GM20000 (cell line): ENCODE data around the gene CCDC120.
A peak's percentile ranks its signal among the peaks of the same experiment; 100 is the strongest.

Source experiments
- DNase-seq: peaks from one replicate; pipeline ENCODE4 v3.0.0; 2012; ENCODE audit warnings: low spot score
- CTCF ChIP-seq: IDR thresholded peaks from 2 replicates; pipeline ENCODE4 v1.5.1; 2012; ENCODE audit warnings: mild to moderate bottlenecking, control low read depth; ENCODE audit errors: extremely low read depth, missing control alignments

The CCDC120 gene

GRCh38 chrX:49063715-49064114 lies 4.9 kb downstream of the CCDC120 start:
- no peak for DNase-seq
- no peak for TF ChIP-seq CTCF

- no peak for TF ChIP-seq CTCF
- no peak for DNase-seq
These were observed 5.5 kb downstream of the CCDC120 start for GRCh38 chrX:49064303-49064702.

GRCh38 chrX:49064735-49065134 lies 5.9 kb downstream of the CCDC120 start:
- no peak for DNase-seq
- no peak for TF ChIP-seq CTCF

- DNase-seq = peak; percentile 3
- TF ChIP-seq CTCF = no peak
These were observed 7.5 kb downstream of the CCDC120 start for GRCh38 chrX:49066278-49066677.

GRCh38 chrX:49066690-49067089 lies 7.9 kb downstream of the CCDC120 start:
- DNase-seq = peak; percentile 3
- TF ChIP-seq CTCF = no peak

- no peak for TF ChIP-seq CTCF
- DNase-seq = peak; percentile 4
These were observed 8.7 kb downstream of the CCDC120 start for GRCh38 chrX:49067285-49068120.

GRCh38 chrX:49069038-49069437 lies 10.2 kb downstream of the CCDC120 start:
- no peak for DNase-seq
- TF ChIP-seq CTCF = no peak
